ENCODE data around the gene CUEDC1. TPM values are rescaled to one million over a fixed set of nuclear protein-coding genes. Genes with fewer than 3 reads are reported as not detected.

CUEDC1 gene
- total RNA-seq, 1 experiment from 2014 or later: 27.5 TPM

GRCh38 chr17:57957886-57958285 lies 2.7 kb upstream of the CUEDC1 start:
- CTCF ChIA-PET: interaction anchor here (0.6 kb wide), 1 partner anchor 36 kb away, joined by 3 read pairs; no protein-coding TSS in a partner anchor

GRCh38 chr17:57957120-57957850 lies 2.1 kb upstream of the CUEDC1 start:
- Mint-ChIP-seq H3K36me3 (ENCODE audit: insufficient read depth, unreplicated experiment) (peaks cover 8% of the 10 kb centered on the region), H3K4me1 (ENCODE audit: low read depth, unreplicated experiment) (peaks cover 32% of the 10 kb centered on the region), H3K9me3 (ENCODE audit: unreplicated experiment) (no peaks in the 10 kb centered on the region), H3K4me3 (ENCODE audit: unreplicated experiment) (peak overlapping the region; percentile 3), H3K27ac (ENCODE audit: unreplicated experiment) (no peak overlapping the region), H3K27me3 (ENCODE audit: insufficient read depth, unreplicated experiment) (no peaks in the 10 kb centered on the region)
- Histone ChIP-seq H3K9me3 (no peaks in the 10 kb centered on the region), H3K36me3 (ENCODE audit: control insufficient read depth, insufficient read depth, low read length) (no peaks in the 10 kb centered on the region), H3K4me3 (ENCODE audit: low read depth, low read length) (no peak overlapping the region), H3K27me3 (replicated peaks; ENCODE audit: control insufficient read depth, insufficient read depth, low read length) (no peaks in the 10 kb centered on the region), H3K4me1 (peaks cover 37% of the 10 kb centered on the region)
- peak in 1 of 2 experiments; percentile 31 for DNase-seq
- CTCF ChIA-PET: interaction anchor here (0.6 to 1.8 kb wide), 2 partner anchors 36 to 64 kb away, joined by 3 to 10 read pairs; no protein-coding TSS in a partner anchor
- intact Hi-C loops (cut with micrococcal nuclease; ENCODE audit: unreplicated experiment): no loop called here
- TF ChIP-seq, protein P1, sequence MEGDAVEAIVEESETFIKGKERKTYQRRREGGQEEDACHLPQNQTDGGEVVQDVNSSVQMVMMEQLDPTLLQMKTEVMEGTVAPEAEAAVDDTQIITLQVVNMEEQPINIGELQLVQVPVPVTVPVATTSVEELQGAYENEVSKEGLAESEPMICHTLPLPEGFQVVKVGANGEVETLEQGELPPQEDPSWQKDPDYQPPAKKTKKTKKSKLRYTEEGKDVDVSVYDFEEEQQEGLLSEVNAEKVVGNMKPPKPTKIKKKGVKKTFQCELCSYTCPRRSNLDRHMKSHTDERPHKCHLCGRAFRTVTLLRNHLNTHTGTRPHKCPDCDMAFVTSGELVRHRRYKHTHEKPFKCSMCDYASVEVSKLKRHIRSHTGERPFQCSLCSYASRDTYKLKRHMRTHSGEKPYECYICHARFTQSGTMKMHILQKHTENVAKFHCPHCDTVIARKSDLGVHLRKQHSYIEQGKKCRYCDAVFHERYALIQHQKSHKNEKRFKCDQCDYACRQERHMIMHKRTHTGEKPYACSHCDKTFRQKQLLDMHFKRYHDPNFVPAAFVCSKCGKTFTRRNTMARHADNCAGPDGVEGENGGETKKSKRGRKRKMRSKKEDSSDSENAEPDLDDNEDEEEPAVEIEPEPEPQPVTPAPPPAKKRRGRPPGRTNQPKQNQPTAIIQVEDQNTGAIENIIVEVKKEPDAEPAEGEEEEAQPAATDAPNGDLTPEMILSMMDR (IDR thresholded peaks at IDR 0.05; ENCODE audit: insufficient read depth in 1 of 2, low read depth in 1 of 2, low read length in 1 of 2, severe bottlenecking in 1 of 2, unreplicated experiment in 1 of 2): no peak
- POLR2A ChIA-PET: no interaction called here
- BruUV-seq (replicated peaks): no TSS peak

More at GRCh38 chr17:57957886-57958285, 2.7 kb upstream of the CUEDC1 start:
- H3K36me3 ChIP-seq (ENCODE audit: control insufficient read depth, insufficient read depth, low read length): no peaks in the 10 kb centered on the region
- TF ChIP-seq, protein P1 (IDR thresholded peaks at IDR 0.05; ENCODE audit: insufficient read depth in 1 of 2, low read depth in 1 of 2, low read length in 1 of 2, severe bottlenecking in 1 of 2, unreplicated experiment in 1 of 2): no peak
- intact Hi-C loops (cut with micrococcal nuclease; ENCODE audit: unreplicated experiment): no loop called here
- H3K4me1 Mint-ChIP-seq (ENCODE audit: low read depth, unreplicated experiment): peaks cover 27% of the 10 kb centered on the region
- H3K27me3 Mint-ChIP-seq (ENCODE audit: insufficient read depth, unreplicated experiment): no peaks in the 10 kb centered on the region
- peak in 1 of 2 experiments; percentile 19 for DNase-seq
- BruUV-seq (replicated peaks): no TSS peak
- H3K9me3 ChIP-seq: no peaks in the 10 kb centered on the region
- peak overlapping the region; percentile 3 for H3K4me3 Mint-ChIP-seq (ENCODE audit: unreplicated experiment)
- H3K27me3 ChIP-seq (replicated peaks; ENCODE audit: control insufficient read depth, insufficient read depth, low read length): no peaks in the 10 kb centered on the region
- peaks cover 31% of the 10 kb centered on the region for H3K4me1 ChIP-seq
- H3K27ac Mint-ChIP-seq (ENCODE audit: unreplicated experiment): no peak overlapping the region
- H3K4me3 ChIP-seq (ENCODE audit: low read depth, low read length): no peak overlapping the region
- H3K9me3 Mint-ChIP-seq (ENCODE audit: unreplicated experiment): no peaks in the 10 kb centered on the region
- peaks cover 5% of the 10 kb centered on the region for H3K36me3 Mint-ChIP-seq (ENCODE audit: insufficient read depth, unreplicated experiment)
- POLR2A ChIA-PET: no interaction called here

- ChIA-PET CTCF (interaction anchor here (0.6 to 1.8 kb wide), 5 partner anchors 28 to 365 kb away, joined by 3 to 10 read pairs (median 4); no protein-coding TSS in a partner anchor), POLR2A (interaction anchor here (0.9 to 1.1 kb wide), 4 partner anchors 30 to 96 kb away, joined by 3 to 4 read pairs (median 3); no protein-coding TSS in a partner anchor)
- no peaks in the 10 kb centered on the region for H3K9me3 Mint-ChIP-seq (ENCODE audit: unreplicated experiment)
- no peaks in the 10 kb centered on the region for H3K27me3 Mint-ChIP-seq (ENCODE audit: insufficient read depth, unreplicated experiment)
- peaks cover 35% of the 10 kb centered on the region for H3K4me1 Mint-ChIP-seq (ENCODE audit: low read depth, unreplicated experiment)
- intact Hi-C loops (cut with micrococcal nuclease; ENCODE audit: unreplicated experiment): no loop called here
- H3K36me3 Mint-ChIP-seq (ENCODE audit: insufficient read depth, unreplicated experiment): peaks cover 8% of the 10 kb centered on the region
- Histone ChIP-seq H3K4me3 (ENCODE audit: low read depth, low read length) (no peak overlapping the region), H3K36me3 (ENCODE audit: control insufficient read depth, insufficient read depth, low read length) (no peaks in the 10 kb centered on the region), H3K27me3 (replicated peaks; ENCODE audit: control insufficient read depth, insufficient read depth, low read length) (no peaks in the 10 kb centered on the region), H3K9me3 (no peaks in the 10 kb centered on the region), H3K4me1 (peaks cover 44% of the 10 kb centered on the region)
- peak in 1 of 2 experiments; percentile 26 for DNase-seq
- BruUV-seq (replicated peaks): no TSS peak
- TF ChIP-seq, protein P1 (IDR thresholded peaks at IDR 0.05; ENCODE audit: insufficient read depth in 1 of 2, low read depth in 1 of 2, low read length in 1 of 2, severe bottlenecking in 1 of 2, unreplicated experiment in 1 of 2): no peak
- H3K4me3 Mint-ChIP-seq (ENCODE audit: unreplicated experiment): peak overlapping the region; percentile 70
- H3K27ac Mint-ChIP-seq (ENCODE audit: unreplicated experiment): no peak overlapping the region
Measured at GRCh38 chr17:57956291-57957119, 1.3 kb upstream of the CUEDC1 start.

All from Caco-2 (cell line).